ENCODE measurements around the gene PHACTR3. TPM values are rescaled to one million over a fixed set of nuclear protein-coding genes. Genes with fewer than 3 reads are reported as not detected.

The PHACTR3 gene
- total RNA-seq, 4 donors from 2014 or later = 0.54 to 0.81 (median 0.59) TPM; not detected in 1

DNA sequence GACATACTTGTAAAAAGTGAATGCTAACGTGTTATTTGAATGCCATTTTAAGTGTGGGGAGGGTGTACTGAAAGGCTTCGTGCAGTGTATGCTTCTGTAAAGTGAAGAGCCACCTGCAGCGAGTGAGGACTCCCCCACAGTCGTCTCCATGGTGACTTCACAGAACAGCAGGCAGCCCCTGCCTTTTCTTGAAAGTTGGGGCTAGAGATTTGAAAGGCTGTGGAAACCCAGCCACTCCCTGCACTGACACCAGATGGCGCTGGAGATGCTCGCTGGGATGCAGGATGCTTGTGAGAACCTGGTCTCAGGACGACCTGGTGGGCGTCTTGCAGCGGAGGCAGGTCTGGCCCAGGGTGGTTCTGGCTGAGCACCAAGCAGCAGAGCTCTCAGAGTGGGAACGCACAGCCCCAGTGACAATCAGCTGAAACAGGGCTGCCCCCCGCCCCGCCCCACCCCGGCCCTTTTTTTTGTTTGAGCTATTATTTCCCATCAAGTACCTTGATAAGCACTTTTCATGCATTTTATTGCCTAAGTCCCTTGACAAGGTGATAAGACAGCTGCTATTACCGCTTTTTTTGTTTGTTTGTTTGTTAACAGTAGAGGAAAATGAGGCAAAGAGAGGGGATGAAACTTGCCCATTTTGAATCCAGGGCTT is 178.8 kb downstream of the PHACTR3 start:
- no peak for ATAC-seq
- no peak overlapping the region for H3K4me3 ChIP-seq
- no peaks in the 10 kb centered on the region for H3K36me3 ChIP-seq
- 22 to 33% methylated on average over 3 to 5 of the region's 14 CpGs for WGBS, 2 donors (ENCODE audit: low coverage in 1 of 2)
- peaks cover 16% of the 10 kb centered on the region for H3K27me3 ChIP-seq
- TF ChIP-seq CTCF (IDR thresholded peaks at IDR 0.05) (peak in 3 of 4 experiments; percentile 37 to 89 (median 62)), POLR2AphosphoS5 (IDR thresholded peaks at IDR 0.05) (no peak)
- no peaks in the 10 kb centered on the region for H3K9me3 ChIP-seq
- no peak overlapping the region for H3K27ac ChIP-seq
- no peaks in the 10 kb centered on the region for H3K4me1 ChIP-seq

- TF ChIP-seq POLR2A (IDR thresholded peaks at IDR 0.05) (no peak), EP300 (IDR thresholded peaks at IDR 0.05) (no peak), CTCF (IDR thresholded peaks at IDR 0.05) (no peak), POLR2AphosphoS5 (IDR thresholded peaks at IDR 0.05) (no peak)
- ATAC-seq = no peak
- H3K27ac ChIP-seq = no peak overlapping the region
- H3K27me3 ChIP-seq = peaks cover 21% of the 10 kb centered on the region
- no peaks in the 10 kb centered on the region for H3K9me3 ChIP-seq
- no peaks in the 10 kb centered on the region for H3K4me1 ChIP-seq
- H3K4me3 ChIP-seq = no peak overlapping the region
- no peaks in the 10 kb centered on the region for H3K36me3 ChIP-seq
- WGBS, 2 donors (ENCODE audit: low coverage in 1 of 2) = no CpG with 5 or more reads among the region's 6 CpGs
Measured at GRCh38 chr20:59783641-59784010, 179.3 kb downstream of the PHACTR3 start.

GRCh38 chr20:59784365-59784764 is 180.0 kb downstream of the PHACTR3 start:
- TF ChIP-seq CTCF (IDR thresholded peaks at IDR 0.05) (no peak), POLR2AphosphoS5 (IDR thresholded peaks at IDR 0.05) (no peak), EP300 (IDR thresholded peaks at IDR 0.05) (no peak), POLR2A (IDR thresholded peaks at IDR 0.05) (no peak)
- Histone ChIP-seq H3K27me3 (peaks cover 29% of the 10 kb centered on the region), H3K36me3 (no peaks in the 10 kb centered on the region), H3K4me1 (no peaks in the 10 kb centered on the region), H3K9me3 (no peaks in the 10 kb centered on the region), H3K4me3 (no peak overlapping the region), H3K27ac (no peak overlapping the region)
- ATAC-seq = no peak
- WGBS, 2 donors (ENCODE audit: low coverage in 1 of 2) = 84 to 94% methylated on average over 2 to 5 of the region's 5 CpGs

- no peak overlapping the region for H3K27ac ChIP-seq
- H3K9me3 ChIP-seq = no peaks in the 10 kb centered on the region
- H3K4me3 ChIP-seq = no peak overlapping the region
- no peaks in the 10 kb centered on the region for H3K36me3 ChIP-seq
- peaks cover 30% of the 10 kb centered on the region for H3K27me3 ChIP-seq
- WGBS, 2 donors (ENCODE audit: low coverage in 1 of 2) = 59 to 87% methylated on average over 7 of the region's 16 CpGs
- ATAC-seq = no peak
- no peaks in the 10 kb centered on the region for H3K4me1 ChIP-seq
- TF ChIP-seq EP300 (IDR thresholded peaks at IDR 0.05) (no peak), POLR2A (IDR thresholded peaks at IDR 0.05) (no peak), POLR2AphosphoS5 (IDR thresholded peaks at IDR 0.05) (no peak), CTCF (IDR thresholded peaks at IDR 0.05) (no peak)
Measured at GRCh38 chr20:59784791-59785668, 180.7 kb downstream of the PHACTR3 start.

DNA sequence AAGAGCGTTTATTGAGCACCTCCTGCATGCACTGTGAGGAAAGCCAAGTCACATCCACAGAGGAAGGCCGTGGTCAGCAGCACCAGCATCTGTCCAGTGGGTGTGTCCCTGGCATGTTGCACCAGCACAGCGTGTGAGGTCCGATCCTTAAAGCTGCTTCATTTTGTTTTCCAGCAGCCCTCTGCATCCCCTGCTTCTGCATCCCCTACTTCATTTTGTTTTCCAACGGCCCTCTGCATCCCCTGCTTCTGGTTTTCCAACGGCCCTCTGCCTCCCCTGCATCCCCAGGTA is 181.3 kb downstream of the PHACTR3 start:
- TF ChIP-seq CTCF (IDR thresholded peaks at IDR 0.05) = no peak
- no peak for TF ChIP-seq POLR2A (IDR thresholded peaks at IDR 0.05)
- TF ChIP-seq POLR2AphosphoS5 (IDR thresholded peaks at IDR 0.05) = no peak
- TF ChIP-seq EP300 (IDR thresholded peaks at IDR 0.05) = no peak
- 50 to 78% methylated on average over 3 of the region's 6 CpGs for WGBS, 2 donors (ENCODE audit: low coverage in 1 of 2)
- no peaks in the 10 kb centered on the region for H3K4me1 ChIP-seq
- H3K36me3 ChIP-seq = no peaks in the 10 kb centered on the region
- no peaks in the 10 kb centered on the region for H3K9me3 ChIP-seq
- ATAC-seq = no peak
- H3K27ac ChIP-seq = no peak overlapping the region
- H3K27me3 ChIP-seq = peaks cover 30% of the 10 kb centered on the region
- H3K4me3 ChIP-seq = no peak overlapping the region

All from gastroesophageal sphincter (tissue), 4 donors.